Heart right ventricle (tissue), 16 donors: ENCODE data around the gene ARFGAP1. TPM values are rescaled to one million over a fixed set of nuclear protein-coding genes. Genes with fewer than 3 reads are reported as not detected.

Experiments used
- ATAC-seq, 8 donors: fragments of 200-7000 bp; cut with Tn5 transposase; one replicate each; pipeline ENCODE4 v1.9.1; 2020; ENCODE audit warnings: mild to moderate bottlenecking in 8 of 8, moderate library complexity in 8 of 8, moderate number of reproducible peaks in 1 of 8
- DNase-seq, 2 donors: peaks; one replicate each; pipeline ENCODE4 v3.0.0-alpha.2; 2020
- H3K27ac ChIP-seq, 10 donors: fragments of 200-600 bp; sonication (generic) in 2 of 10; one replicate each; pipeline versions ENCODE4 v1.5.0 to v1.8.0; 2020 to 2022; ENCODE audit warnings: mild to moderate bottlenecking in 3 of 10
- H3K27me3 ChIP-seq, 7 donors: fragments of 200-600 bp; one replicate each; pipeline ENCODE4 v1.8.0; 2021 to 2022; ENCODE audit warnings: mild to moderate bottlenecking in 2 of 7
- H3K36me3 ChIP-seq, 9 donors: fragments of 200-600 bp; sonication (generic) in 1 of 9; one replicate each; pipeline versions ENCODE4 v1.5.0 to v1.8.0; 2020 to 2022; ENCODE audit warnings: mild to moderate bottlenecking in 2 of 9
- H3K4me1 ChIP-seq, 9 donors: fragments of 200-600 bp; sonication (generic) in 1 of 9; one replicate each; pipeline versions ENCODE4 v1.5.0 to v1.8.0; 2020 to 2022; ENCODE audit warnings: mild to moderate bottlenecking in 4 of 9
- H3K4me3 ChIP-seq, 10 donors: fragments of 200-600 bp; sonication (generic) in 2 of 10; one replicate each; pipeline versions ENCODE4 v1.5.0 to v1.8.0; 2020 to 2022; ENCODE audit warnings: mild to moderate bottlenecking in 7 of 10, moderate library complexity in 2 of 10
- H3K9me3 ChIP-seq, 11 donors: fragments of 200-600 bp in 10 of 11; sonication (generic) in 2 of 11; one replicate each; pipeline versions ENCODE4 v1.5.0 to v1.8.0; 2013 to 2022; ENCODE audit warnings: mild to moderate bottlenecking in 2 of 11, control low read depth in 1 of 11, moderate library complexity in 1 of 11
- CTCF ChIP-seq, 9 donors: fragments of 200-600 bp; sonication (generic) in 2 of 9; IDR thresholded peaks; one replicate each; pipeline versions ENCODE4 v1.5.0 to v1.8.0; 2021 to 2022; ENCODE audit warnings: antibody characterized with exemption in 9 of 9, mild to moderate bottlenecking in 5 of 9, moderate library complexity in 1 of 9
- WGBS, 2 donors: extraction: QIAGEN DNeasy Blood & Tissue Kit; methylation state at CpG; one replicate each; pipeline ENCODE4 v1.1.7; 2013; ENCODE audit warnings: inconsistent platforms in 1 of 2; 5-methylcytosine and 5-hydroxymethylcytosine counted together
- intact Hi-C, 10 donors: fragments of 100-400 bp; cut with DNase I; formaldehyde crosslinking; loops; one replicate each; pipeline versions ENCODE4 v1.11.1 to v1.14.2; 2022
- polyA plus RNA-seq, 2 donors: library from polyadenylated mRNA; stranded (reverse); fragments of 200-250 nt; gene quantifications; one replicate each; pipeline ENCODE4 v1.2.3, GENCODE V29; 2013
- total RNA-seq, 10 donors: library from RNA; stranded (reverse); fragmentation: NEBNext Ultra II Directional in 3 of 10; extraction: Animal tissue kit (Norgen Biotek cat#: 25700) in 3 of 10; gene quantifications; one replicate each; pipeline versions ENCODE4 v1.2.1 to v1.2.4, GENCODE V29; 2021 to 2023
- donor health status: Arrhythmogenic right ventricular cardiomyopathy.
- donor health status: ischemic (EF 13 %, LVEDD 7.1; RV severe dilation, severe dysfunction).
- donor health status: healthy with polysubstance abuse.
- donor health status: DM: no; HTN: yes; CAD: no.
- donor health status: DM: no; HTN: no; CAD: no.
- donor health status: ischemic (EF 25% LVEDD 6.9; RV normal size, moderate dysfunction).
- donor health status: ischemic (EF 25% LVEDD 5.7; RV mildly dilated, moderate dysfunction).
- donor health status: healthy.
- donor health status: DM: yes; HTN: yes; CAD: no.
- donor health status: Ischemic cardiomyopathy.
- donor health status: ischemic (EF 35%, LVEDD 5.7; RV mildly dilated, moderate dysfunction).
- donor health status: nonischemic (EF 11% LVEDD 7.7; RV severe dilation, severe dysfunction).
- donor health status: DM: yes; HTN: yes; CAD: no.
- donor health status: PGD.
- donor health status: ischemic (EF 29% LVEDD 5.4; RV normal size, mild dysfunction).
- donor health status: nonischemic (EF 23%, LVEDD 6.1; RV moderate dilation, normal function).

Gene ARFGAP1
- total and polyA plus RNA-seq, 12 donors = 20.4 to 72.6 (median 32.3) TPM

- no peaks in the 10 kb centered on the region for H3K36me3 ChIP-seq
- ATAC-seq (no peak), DNase-seq (no peak)
- peaks cover 0 to 49% (median 32%) of the 10 kb centered on the region in 7 donors for H3K27me3 ChIP-seq
- 50 to 60% methylated on average over 13 of the region's 13 CpGs for WGBS, 2 donors
- H3K27ac ChIP-seq = no peak overlapping the region
- H3K4me3 ChIP-seq = no peak overlapping the region
- H3K9me3 ChIP-seq = no peaks in the 10 kb centered on the region
- no peak for TF ChIP-seq CTCF (IDR thresholded peaks at IDR 0.05)
- intact Hi-C loops = no loop called here
- H3K4me1 ChIP-seq = peaks cover 0 to 22% (median 9%) of the 10 kb centered on the region in 9 donors
These were observed 43.8 kb upstream of the ARFGAP1 start for GRCh38 chr20:63228806-63229205.

- H3K9me3 ChIP-seq = no peaks in the 10 kb centered on the region
- H3K36me3 ChIP-seq = no peaks in the 10 kb centered on the region
- H3K4me1 ChIP-seq = peaks cover 0 to 10% (median 4%) of the 10 kb centered on the region in 9 donors
- no peak overlapping the region for H3K4me3 ChIP-seq
- DNase-seq (peak; percentile 47 to 58), ATAC-seq (peak; percentile 66 to 90 (median 82))
- TF ChIP-seq CTCF (IDR thresholded peaks at IDR 0.05) = peak; percentile 15 to 66 (median 55)
- no peak overlapping the region for H3K27ac ChIP-seq
- 11 to 12% methylated on average over 17 of the region's 17 CpGs for WGBS, 2 donors
- H3K27me3 ChIP-seq = peaks cover 0 to 62% (median 46%) of the 10 kb centered on the region in 7 donors
- intact Hi-C loops = loop anchor here in 4 of 10 donors (2.0 to 5.0 kb wide), 2 partner anchors 174 kb away; no protein-coding TSS in a partner anchor
These were observed 41.8 kb upstream of the ARFGAP1 start for GRCh38 chr20:63230800-63231268.

GRCh38 chr20:63232235-63233060, 40.2 kb upstream of the ARFGAP1 start:
- H3K36me3 ChIP-seq = no peaks in the 10 kb centered on the region
- intact Hi-C loops = loop anchor here in 2 of 10 donors (5.0 kb wide), 1 partner anchor 175 kb away; no protein-coding TSS in a partner anchor
- no peaks in the 10 kb centered on the region for H3K9me3 ChIP-seq
- no peak overlapping the region for H3K27ac ChIP-seq
- DNase-seq (peak in 1 of 2 donors; percentile 1), ATAC-seq (no peak)
- H3K4me3 ChIP-seq = no peak overlapping the region
- WGBS, 2 donors = 44 to 45% methylated on average over 18 of the region's 18 CpGs
- TF ChIP-seq CTCF (IDR thresholded peaks at IDR 0.05) = no peak
- peaks cover 0 to 62% (median 58%) of the 10 kb centered on the region in 7 donors for H3K27me3 ChIP-seq
- H3K4me1 ChIP-seq = peaks cover 0 to 10% (median 4%) of the 10 kb centered on the region in 9 donors

GRCh38 chr20:63233061-63233344, 39.6 kb upstream of the ARFGAP1 start:
- Histone ChIP-seq H3K4me3 (no peak overlapping the region), H3K27me3 (peaks cover 0 to 64% (median 60%) of the 10 kb centered on the region in 7 donors), H3K4me1 (peaks cover 0 to 10% (median 4%) of the 10 kb centered on the region in 9 donors), H3K36me3 (no peaks in the 10 kb centered on the region), H3K27ac (no peak overlapping the region), H3K9me3 (no peaks in the 10 kb centered on the region)
- no peak for ATAC-seq
- TF ChIP-seq CTCF (IDR thresholded peaks at IDR 0.05) = no peak
- intact Hi-C loops = loop anchor here in 2 of 10 donors (5.0 kb wide), 1 partner anchor 176 kb away; no protein-coding TSS in a partner anchor
- DNase-seq = no peak
- 70 to 77% methylated on average over 3 of the region's 3 CpGs for WGBS, 2 donors
